Measurements from ENCODE around the gene FILIP1.

GRCh38 chr6:75497994-75498393, 4.4 kb upstream of the FILIP1 start:
- TF ChIP-seq CTCF (conservative IDR thresholded peaks at IDR 0.05; ENCODE audit: low read length) (no peak), EZH2phosphoT487 (IDR thresholded peaks at IDR 0.05; ENCODE audit: borderline replicate concordance, low read depth, low read length) (no peak)

Data from OCI-LY7 (cell line).